Esophagus muscularis mucosa (tissue), 3 donors: Measurements from ENCODE around the gene CDH4.

Experiments used
- CTCF ChIP-seq, 3 experiments: fragments of 200-600 bp in 2 of 3; fragments of 450-650 bp in 1 of 3; sonication (generic) in 2 of 3; IDR thresholded peaks; one replicate each; pipeline ENCODE4 v1.5.1; 2017 to 2019; ENCODE audit warnings: antibody characterized with exemption in 3 of 3, mild to moderate bottlenecking in 2 of 3, moderate library complexity in 1 of 3
- EP300 ChIP-seq: sonication (generic); formaldehyde crosslinking; IDR thresholded peaks from one replicate; pipeline ENCODE4 v1.6.1; 2017; ENCODE audit warnings: antibody characterized with exemption

GRCh38 chr20:61434341-61434781 is 182.3 kb downstream of the CDH4 start:
- TF ChIP-seq CTCF (IDR thresholded peaks at IDR 0.05) (no peak), EP300 (no peak)
